ENCODE results near the gene TRIL. TPM values are rescaled to one million over a fixed set of nuclear protein-coding genes. Genes with fewer than 3 reads are reported as not detected.
A peak's percentile ranks its signal among the peaks of the same experiment; 100 is the strongest.

TRIL gene
- total and polyA plus RNA-seq, 2 experiments from 2014 or later, result 1.7 to 5.8 TPM

DNA sequence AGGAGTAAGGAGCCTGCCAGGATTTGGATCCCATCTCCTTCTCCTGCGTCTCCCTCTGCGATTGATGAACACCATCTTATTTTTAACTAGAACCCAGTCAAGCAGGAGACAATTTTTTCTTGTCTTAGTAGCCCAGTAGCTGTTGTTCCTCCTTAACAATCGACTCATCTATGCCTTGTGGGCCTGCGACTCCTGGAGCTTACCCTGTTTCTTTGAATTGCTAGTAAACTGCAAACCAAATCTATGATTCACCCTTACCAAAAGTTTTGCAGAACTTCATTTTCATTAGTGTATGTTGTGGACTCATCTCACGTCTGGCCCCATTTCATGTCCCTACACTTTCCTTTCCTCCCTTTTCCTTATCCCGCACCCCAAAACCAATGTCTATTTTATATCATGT lies 37.7 kb downstream of the TRIL start:
- Histone ChIP-seq H3K4me1 (ENCODE audit: low read depth) (no peaks in the 10 kb centered on the region), H3K36me3 (no peaks in the 10 kb centered on the region), H3K4me3 (no peak overlapping the region), H3K9me3 (ENCODE audit: low read depth) (no peaks in the 10 kb centered on the region), H3K27me3 (peaks cover 1% of the 10 kb centered on the region), H3K27ac (no peak overlapping the region)
- TF ChIP-seq, protein P1, sequence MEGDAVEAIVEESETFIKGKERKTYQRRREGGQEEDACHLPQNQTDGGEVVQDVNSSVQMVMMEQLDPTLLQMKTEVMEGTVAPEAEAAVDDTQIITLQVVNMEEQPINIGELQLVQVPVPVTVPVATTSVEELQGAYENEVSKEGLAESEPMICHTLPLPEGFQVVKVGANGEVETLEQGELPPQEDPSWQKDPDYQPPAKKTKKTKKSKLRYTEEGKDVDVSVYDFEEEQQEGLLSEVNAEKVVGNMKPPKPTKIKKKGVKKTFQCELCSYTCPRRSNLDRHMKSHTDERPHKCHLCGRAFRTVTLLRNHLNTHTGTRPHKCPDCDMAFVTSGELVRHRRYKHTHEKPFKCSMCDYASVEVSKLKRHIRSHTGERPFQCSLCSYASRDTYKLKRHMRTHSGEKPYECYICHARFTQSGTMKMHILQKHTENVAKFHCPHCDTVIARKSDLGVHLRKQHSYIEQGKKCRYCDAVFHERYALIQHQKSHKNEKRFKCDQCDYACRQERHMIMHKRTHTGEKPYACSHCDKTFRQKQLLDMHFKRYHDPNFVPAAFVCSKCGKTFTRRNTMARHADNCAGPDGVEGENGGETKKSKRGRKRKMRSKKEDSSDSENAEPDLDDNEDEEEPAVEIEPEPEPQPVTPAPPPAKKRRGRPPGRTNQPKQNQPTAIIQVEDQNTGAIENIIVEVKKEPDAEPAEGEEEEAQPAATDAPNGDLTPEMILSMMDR (IDR thresholded peaks at IDR 0.05; ENCODE audit: low read depth, low read length), result no peak
- no peak for DNase-seq (ENCODE audit: low read depth in 1 of 2, low spot score in 1 of 2)

DNA sequence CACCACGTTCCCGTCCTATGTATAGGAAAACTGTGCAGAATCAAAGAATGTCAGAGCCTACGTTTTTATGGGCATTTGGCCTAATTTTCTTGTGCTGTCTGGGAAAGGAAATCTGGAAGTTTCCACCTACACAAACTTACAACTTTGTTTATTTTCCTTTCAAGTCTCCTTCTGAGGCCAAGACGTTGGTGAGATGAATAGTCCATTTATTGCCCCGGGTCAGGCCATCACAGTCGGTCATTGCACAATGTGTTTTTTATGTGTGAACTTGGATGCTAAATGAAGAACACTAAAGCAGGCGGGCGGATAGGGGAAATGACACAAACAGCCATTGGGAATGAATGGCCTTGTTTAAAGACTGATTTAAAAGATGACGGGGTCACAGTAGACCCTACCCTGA lies 38.6 kb downstream of the TRIL start:
- H3K27me3 ChIP-seq, result no peaks in the 10 kb centered on the region
- peak in 1 of 2 donors; percentile 3 for DNase-seq (ENCODE audit: low read depth in 1 of 2, low spot score in 1 of 2)
- no peak overlapping the region for H3K4me3 ChIP-seq
- TF ChIP-seq, protein P1 (IDR thresholded peaks at IDR 0.05; ENCODE audit: low read depth, low read length), result no peak
- H3K4me1 ChIP-seq (ENCODE audit: low read depth), result no peaks in the 10 kb centered on the region
- no peaks in the 10 kb centered on the region for H3K36me3 ChIP-seq
- H3K27ac ChIP-seq, result no peak overlapping the region
- H3K9me3 ChIP-seq (ENCODE audit: low read depth), result no peaks in the 10 kb centered on the region

- Histone ChIP-seq H3K4me1 (ENCODE audit: low read depth) (no peaks in the 10 kb centered on the region), H3K27ac (no peak overlapping the region), H3K4me3 (no peak overlapping the region), H3K36me3 (no peaks in the 10 kb centered on the region), H3K27me3 (no peaks in the 10 kb centered on the region), H3K9me3 (ENCODE audit: low read depth) (no peaks in the 10 kb centered on the region)
- no peak for DNase-seq (ENCODE audit: low read depth in 1 of 2, low spot score in 1 of 2)
- TF ChIP-seq, protein P1 (IDR thresholded peaks at IDR 0.05; ENCODE audit: low read depth, low read length), result no peak
These were observed 49.4 kb downstream of the TRIL start for GRCh38 chr7:28908775-28909174.

- TF ChIP-seq, protein P1 (IDR thresholded peaks at IDR 0.05; ENCODE audit: low read depth, low read length), result no peak
- no peaks in the 10 kb centered on the region for H3K36me3 ChIP-seq
- H3K4me3 ChIP-seq, result no peak overlapping the region
- no peaks in the 10 kb centered on the region for H3K9me3 ChIP-seq (ENCODE audit: low read depth)
- H3K27ac ChIP-seq, result no peak overlapping the region
- no peaks in the 10 kb centered on the region for H3K27me3 ChIP-seq
- no peaks in the 10 kb centered on the region for H3K4me1 ChIP-seq (ENCODE audit: low read depth)
- no peak for DNase-seq (ENCODE audit: low read depth in 1 of 2, low spot score in 1 of 2)
These were observed 52.7 kb downstream of the TRIL start for GRCh38 chr7:28905464-28905863.

GRCh38 chr7:28904578-28905048 lies 53.5 kb downstream of the TRIL start:
- H3K9me3 ChIP-seq (ENCODE audit: low read depth), result no peaks in the 10 kb centered on the region
- H3K4me1 ChIP-seq (ENCODE audit: low read depth), result no peaks in the 10 kb centered on the region
- no peak overlapping the region for H3K27ac ChIP-seq
- no peaks in the 10 kb centered on the region for H3K27me3 ChIP-seq
- peak in 1 of 2 donors; percentile 22 for DNase-seq (ENCODE audit: low read depth in 1 of 2, low spot score in 1 of 2)
- H3K4me3 ChIP-seq, result no peak overlapping the region
- no peaks in the 10 kb centered on the region for H3K36me3 ChIP-seq
- TF ChIP-seq, protein P1 (IDR thresholded peaks at IDR 0.05; ENCODE audit: low read depth, low read length), result no peak

Measured in cardiac muscle cell (in vitro differentiated cells and primary cell).